CD4-positive, alpha-beta T cell (primary cell): Measurements from ENCODE around the gene TBC1D24. TPM values are rescaled to one million over a fixed set of nuclear protein-coding genes. Genes with fewer than 3 reads are reported as not detected.

Experiments used
- ATAC-seq: fragments of 200-7000 bp; cut with Tn5 transposase; one replicate; pipeline ENCODE4 v1.10.0; 2022; ENCODE audit warnings: mild to moderate bottlenecking; ENCODE audit not compliant: poor library complexity
- CTCF ChIA-PET: fragments of 350-600 bp; sonication (Branson Sonifier 250); formaldehyde crosslinking; loops from one replicate; lab custom pipeline; 2021; ENCODE audit warnings: antibody characterized with exemption, inconsistent platforms; lab: Charles Lee
- POLR2A ChIA-PET: fragments of 350-600 bp; sonication (Branson Sonifier 250); formaldehyde crosslinking; loops from one replicate; lab custom pipeline; 2021; ENCODE audit warnings: antibody characterized with exemption, inconsistent platforms; lab: Charles Lee
- DNase-seq, 14 experiments: peaks; one replicate each; pipeline ENCODE4 v3.0.0-alpha.2; 2013 to 2020; ENCODE audit warnings: mixed read lengths in 2 of 14
- H3K27ac ChIP-seq, 2 donors: one replicate each; pipeline versions ENCODE4 v1.5.1 to v1.7.0; 2013; ENCODE audit warnings: low read length in 2 of 2, low read depth in 1 of 2, mild to moderate bottlenecking in 1 of 2
- H3K27me3 ChIP-seq, 2 experiments: 1 replicate in 1 of 2; 2 replicates in 1 of 2; pipeline versions ENCODE4 v1.6.1 to v1.7.0; 2013; ENCODE audit warnings: low read length in 2 of 2, control low read depth in 1 of 2, mild to moderate bottlenecking in 1 of 2, moderate library complexity in 1 of 2; ENCODE audit not compliant: insufficient read depth in 2 of 2, control insufficient read depth in 1 of 2
- H3K36me3 ChIP-seq: one replicate; pipeline ENCODE4 v1.6.1; 2013; ENCODE audit warnings: low read length, control low read depth; ENCODE audit not compliant: insufficient read depth
- H3K4me1 ChIP-seq: one replicate; pipeline ENCODE4 v1.6.1; 2013; ENCODE audit warnings: low read length, control low read depth; ENCODE audit not compliant: insufficient read depth
- H3K4me3 ChIP-seq: one replicate; pipeline ENCODE4 v1.5.1; 2013; ENCODE audit warnings: mild to moderate bottlenecking, low read length, moderate library complexity
- H3K9me3 ChIP-seq, 2 experiments: 1 replicate in 1 of 2; 2 replicates in 1 of 2; pipeline versions ENCODE4 v1.6.1 to v1.7.0; 2013; ENCODE audit warnings: low read length in 2 of 2, mild to moderate bottlenecking in 2 of 2, control low read depth in 1 of 2, moderate library complexity in 1 of 2; ENCODE audit not compliant: control insufficient read depth in 1 of 2, insufficient read depth in 1 of 2
- H3K27ac Mint-ChIP-seq: one replicate; pipeline ENCODE4 v1.8.0; 2020; ENCODE audit warnings: mixed read lengths
- H3K27me3 Mint-ChIP-seq: one replicate; pipeline ENCODE4 v1.8.0; 2021; ENCODE audit warnings: mixed read lengths
- H3K36me3 Mint-ChIP-seq: one replicate; pipeline ENCODE4 v1.8.0; 2021; ENCODE audit warnings: low read depth, mixed read lengths
- H3K4me1 Mint-ChIP-seq: one replicate; pipeline ENCODE4 v1.8.0; 2021; ENCODE audit warnings: low read depth, mixed read lengths
- H3K4me3 Mint-ChIP-seq: one replicate; pipeline ENCODE4 v1.8.0; 2020; ENCODE audit warnings: mild to moderate bottlenecking, mixed read lengths
- H3K9me3 Mint-ChIP-seq: one replicate; pipeline ENCODE4 v1.8.0; 2020; ENCODE audit warnings: mixed read lengths
- CTCF ChIP-seq: fragments of 200-600 bp; IDR thresholded peaks from one replicate; pipeline ENCODE4 v1.8.0; 2022; ENCODE audit warnings: antibody characterized with exemption, mild to moderate bottlenecking
- intact Hi-C, 2 experiments: fragments of 100-400 bp; cut with DNase I in 1 of 2; cut with micrococcal nuclease in 1 of 2; formaldehyde crosslinking; loops; one replicate each; pipeline versions ENCODE4 v1.15.1 to v1.9.0; 2023 to 2025; cut with DNase I, micrococcal nuclease
- total RNA-seq, 174 experiments: library from RNA in 2 of 174; stranded (reverse) in 2 of 174; gene quantifications; one replicate each; pipeline ENCODE4 v1.2.3 and lab custom pipeline; 2021 to 2026

TBC1D24 gene
- total RNA-seq, 2 experiments from 2014 or later, result 1.2 to 2.1 TPM

- peak in 1 of 14 experiments; percentile 24 for DNase-seq
- no peaks in the 10 kb centered on the region for H3K9me3 ChIP-seq
- Mint-ChIP-seq H3K27ac (peak overlapping the region; percentile 4), H3K9me3 (no peaks in the 10 kb centered on the region), H3K4me1 (peaks cover 20% of the 10 kb centered on the region), H3K4me3 (peak overlapping the region; percentile 30), H3K36me3 (peaks cover 58% of the 10 kb centered on the region), H3K27me3 (peaks cover under 1% of the 10 kb centered on the region)
- H3K36me3 ChIP-seq, result peaks cover 58% of the 10 kb centered on the region
- H3K4me3 ChIP-seq, result no peak overlapping the region
- H3K4me1 ChIP-seq, result peaks cover 12% of the 10 kb centered on the region
- POLR2A ChIA-PET, result no interaction called here
- TF ChIP-seq CTCF, result no peak
- no peak overlapping the region for H3K27ac ChIP-seq
- ATAC-seq, result no peak
- CTCF ChIA-PET, result no interaction called here
- no peaks in the 10 kb centered on the region for H3K27me3 ChIP-seq
- intact Hi-C loops, result no loop called here
Measured at GRCh38 chr16:2526135-2526534, 51.2 kb downstream of the TBC1D24 start.

- peaks cover under 1% of the 10 kb centered on the region for H3K27me3 Mint-ChIP-seq
- TF ChIP-seq CTCF, result no peak
- Histone ChIP-seq H3K4me3 (no peak overlapping the region), H3K9me3 (no peaks in the 10 kb centered on the region), H3K36me3 (peaks cover 58% of the 10 kb centered on the region), H3K27me3 (no peaks in the 10 kb centered on the region), H3K4me1 (peaks cover 14% of the 10 kb centered on the region), H3K27ac (no peak overlapping the region)
- ChIA-PET CTCF (no interaction called here), POLR2A (no interaction called here)
- peaks cover 27% of the 10 kb centered on the region for H3K4me1 Mint-ChIP-seq
- intact Hi-C loops, result no loop called here
- ATAC-seq, result no peak
- H3K9me3 Mint-ChIP-seq, result no peaks in the 10 kb centered on the region
- peaks cover 65% of the 10 kb centered on the region for H3K36me3 Mint-ChIP-seq
- no peak overlapping the region for H3K27ac Mint-ChIP-seq
- DNase-seq, result peak in 1 of 14 experiments; percentile 31
- no peak overlapping the region for H3K4me3 Mint-ChIP-seq
Measured at GRCh38 chr16:2527071-2527783, 52.3 kb downstream of the TBC1D24 start.

GRCh38 chr16:2527784-2528100 lies 52.8 kb downstream of the TBC1D24 start:
- H3K36me3 Mint-ChIP-seq, result peaks cover 70% of the 10 kb centered on the region
- ChIA-PET CTCF (no interaction called here), POLR2A (no interaction called here)
- H3K27me3 Mint-ChIP-seq, result peaks cover 6% of the 10 kb centered on the region
- H3K4me3 ChIP-seq, result no peak overlapping the region
- no peaks in the 10 kb centered on the region for H3K9me3 Mint-ChIP-seq
- ATAC-seq (no peak), DNase-seq (peak in 1 of 14 experiments; percentile 35)
- TF ChIP-seq CTCF, result no peak
- H3K4me1 Mint-ChIP-seq, result peaks cover 32% of the 10 kb centered on the region
- no peak overlapping the region for H3K4me3 Mint-ChIP-seq
- no peak overlapping the region for H3K27ac Mint-ChIP-seq
- H3K9me3 ChIP-seq, result no peaks in the 10 kb centered on the region
- no peak overlapping the region for H3K27ac ChIP-seq
- peaks cover 14% of the 10 kb centered on the region for H3K4me1 ChIP-seq
- H3K27me3 ChIP-seq, result no peaks in the 10 kb centered on the region
- peaks cover 58% of the 10 kb centered on the region for H3K36me3 ChIP-seq
- intact Hi-C loops, result no loop called here
